ENCODE results near the gene POLR1F.
A peak's percentile ranks its signal among the peaks of the same experiment; 100 is the strongest.

- no peak for TF ChIP-seq RCOR1 (IDR thresholded peaks at IDR 0.05; ENCODE audit: low read length)
- no peak for TF ChIP-seq GABPA (IDR thresholded peaks at IDR 0.05; ENCODE audit: low read depth)
- TF ChIP-seq, protein P1, sequence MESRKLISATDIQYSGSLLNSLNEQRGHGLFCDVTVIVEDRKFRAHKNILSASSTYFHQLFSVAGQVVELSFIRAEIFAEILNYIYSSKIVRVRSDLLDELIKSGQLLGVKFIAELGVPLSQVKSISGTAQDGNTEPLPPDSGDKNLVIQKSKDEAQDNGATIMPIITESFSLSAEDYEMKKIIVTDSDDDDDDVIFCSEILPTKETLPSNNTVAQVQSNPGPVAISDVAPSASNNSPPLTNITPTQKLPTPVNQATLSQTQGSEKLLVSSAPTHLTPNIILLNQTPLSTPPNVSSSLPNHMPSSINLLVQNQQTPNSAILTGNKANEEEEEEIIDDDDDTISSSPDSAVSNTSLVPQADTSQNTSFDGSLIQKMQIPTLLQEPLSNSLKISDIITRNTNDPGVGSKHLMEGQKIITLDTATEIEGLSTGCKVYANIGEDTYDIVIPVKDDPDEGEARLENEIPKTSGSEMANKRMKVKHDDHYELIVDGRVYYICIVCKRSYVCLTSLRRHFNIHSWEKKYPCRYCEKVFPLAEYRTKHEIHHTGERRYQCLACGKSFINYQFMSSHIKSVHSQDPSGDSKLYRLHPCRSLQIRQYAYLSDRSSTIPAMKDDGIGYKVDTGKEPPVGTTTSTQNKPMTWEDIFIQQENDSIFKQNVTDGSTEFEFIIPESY (IDR thresholded peaks at IDR 0.05; ENCODE audit: borderline replicate concordance, low read depth): no peak
- peak; percentile 93 for TF ChIP-seq CTCF (IDR thresholded peaks at IDR 0.05)
- TF ChIP-seq GATA2 (CRISPR knock-in tag; IDR thresholded peaks at IDR 0.05): no peak
- no peak for TF ChIP-seq YY1 (IDR thresholded peaks at IDR 0.05; ENCODE audit: low read depth)
- TF ChIP-seq TAF1 (IDR thresholded peaks at IDR 0.05; ENCODE audit: borderline replicate concordance, low read depth, low read length): no peak
Observed at GRCh38 chr7:19665399-19666008, 43.3 kb downstream of the POLR1F start.

All from SK-N-SH (cell line).